HCT116 (cell line): ENCODE results near the gene MDFI. TPM values are rescaled to one million over a fixed set of nuclear protein-coding genes. Genes with fewer than 3 reads are reported as not detected.

Experiments
- ATAC-seq: fragments of 200-7000 bp; cut with Tn5 transposase; 2 replicates; pipeline ENCODE4 v1.9.1; 2020; ENCODE audit warnings: mild to moderate bottlenecking, moderate library complexity
- BruUV-seq: library from RNA; stranded (reverse); fragments of 400-500 nt; replicated peaks from 2 replicates; lab custom pipeline; 2021; lab: Mats Ljungman, UMichigan
- CTCF ChIA-PET: fragments of 300-600 bp; sonication (Branson Sonifier 250); formaldehyde crosslinking; loops from one replicate; lab custom pipeline; 2021; ENCODE audit warnings: antibody characterized with exemption; lab: Charles Lee
- POLR2A ChIA-PET: fragments of 300-600, 350-600 bp; sonication (Branson Sonifier 250); formaldehyde crosslinking; loops from one replicate; lab custom pipeline; 2021; ENCODE audit warnings: antibody characterized with exemption; lab: Charles Lee
- RAD21 ChIA-PET, 2 experiments: fragments of 300-600 bp; sonication (Branson Sonifier 250); formaldehyde crosslinking; loops; one replicate each; lab custom pipeline; 2023; ENCODE audit warnings: low total read pairs in 2 of 2; ENCODE audit not compliant: uncharacterized antibody in 2 of 2, unreplicated experiment in 2 of 2, low non-redundant PET in 1 of 2; lab: Charles Lee
- DNase-seq: peaks from one replicate; pipeline ENCODE4 v3.0.0-alpha.2; 2010; ENCODE audit warnings: low read depth, low spot score
- H2AFZ ChIP-seq: fragments of 200-600 bp; shearing (Covaris generic), sonication (generic); 2 replicates; pipeline ENCODE4 v1.6.1; 2017; ENCODE audit warnings: low read depth, mixed run types, mixed read lengths, antibody characterized with exemption, low read length; ENCODE audit not compliant: poor library complexity, severe bottlenecking
- H3K27ac ChIP-seq: 2 replicates; pipeline ENCODE4 v1.5.1; 2012; ENCODE audit warnings: low read depth, low read length
- H3K27me3 ChIP-seq: fragments of 200-600 bp; sonication (generic); 2 replicates; pipeline ENCODE4 v1.6.1; 2016; ENCODE audit warnings: mixed run types, low read length, mixed read lengths; ENCODE audit not compliant: insufficient read depth
- H3K36me3 ChIP-seq, 2 experiments: fragments of 200-500 bp in 1 of 2; fragments of 200-600 bp in 1 of 2; sonication (Bioruptor generic) in 1 of 2; sonication (generic) in 1 of 2; 2 replicates each; pipeline versions ENCODE4 v1.5.1 to v1.6.1; 2014 to 2016; ENCODE audit warnings: low read length in 2 of 2, inconsistent platforms in 1 of 2, mixed read lengths in 1 of 2, mixed run types in 1 of 2; ENCODE audit not compliant: insufficient read depth in 2 of 2, control insufficient read depth in 1 of 2
- H3K4me1 ChIP-seq, 2 experiments: fragments of 200-600 bp in 1 of 2; sonication (generic) in 1 of 2; 2 replicates each; pipeline versions ENCODE4 v1.5.1 to v1.6.1; 2012 to 2017; ENCODE audit warnings: low read length in 2 of 2, inconsistent platforms in 1 of 2, mild to moderate bottlenecking in 1 of 2, mixed read lengths in 1 of 2, mixed run types in 1 of 2, moderate library complexity in 1 of 2; ENCODE audit not compliant: insufficient read depth in 2 of 2, control insufficient read depth in 1 of 2
- H3K4me2 ChIP-seq: fragments of 200-600 bp; sonication (generic); 2 replicates; pipeline ENCODE4 v1.6.1; 2017; ENCODE audit warnings: mixed run types, low read length, mixed read lengths
- H3K4me3 ChIP-seq, 2 experiments: fragments of 200-600 bp in 1 of 2; sonication (generic) in 1 of 2; replicated peaks in 1 of 2; 2 replicates each; pipeline ENCODE4 v1.5.1; 2011 to 2016; ENCODE audit warnings: low read length in 2 of 2, control low read depth in 1 of 2, low read depth in 1 of 2, mild to moderate bottlenecking in 1 of 2, mixed read lengths in 1 of 2, mixed run types in 1 of 2
- H3K79me2 ChIP-seq: fragments of 200-600 bp; sonication (generic); 2 replicates; pipeline ENCODE4 v1.6.1; 2017; ENCODE audit warnings: mild to moderate bottlenecking, mixed run types, low read length, moderate library complexity, mixed read lengths; ENCODE audit not compliant: insufficient read depth
- H3K9ac ChIP-seq: fragments of 200-600 bp; sonication (generic); 2 replicates; pipeline ENCODE4 v1.6.1; 2016; ENCODE audit warnings: low read length, mixed read lengths
- H3K9me2 ChIP-seq: fragments of 200-600 bp; sonication (generic), shearing (Covaris generic); 2 replicates; pipeline ENCODE4 v1.6.1; 2017; ENCODE audit warnings: mixed run types, mild to moderate bottlenecking, moderate library complexity; ENCODE audit not compliant: insufficient read depth
- H3K9me3 ChIP-seq, 2 experiments: fragments of 200-500 bp in 1 of 2; fragments of 200-600 bp in 1 of 2; sonication (Bioruptor generic) in 1 of 2; sonication (generic) in 1 of 2; 2 replicates each; pipeline ENCODE4 v1.6.1; 2014 to 2017; ENCODE audit warnings: low read length in 2 of 2, mixed read lengths in 2 of 2, inconsistent platforms in 1 of 2, low read depth in 1 of 2, mild to moderate bottlenecking in 1 of 2, mixed run types in 1 of 2, moderate library complexity in 1 of 2; ENCODE audit not compliant: control insufficient read depth in 1 of 2, insufficient read depth in 1 of 2
- H4K20me1 ChIP-seq: fragments of 200-600 bp; sonication (generic), shearing (Covaris generic); 2 replicates; pipeline ENCODE4 v1.6.1; 2017; ENCODE audit warnings: mixed run types, mild to moderate bottlenecking, moderate library complexity; ENCODE audit not compliant: insufficient read depth
- CBX3 ChIP-seq: IDR thresholded peaks from 2 replicates; pipeline ENCODE4 v1.6.1; 2012; ENCODE audit warnings: low read depth
- CTCF ChIP-seq, 3 experiments: fragments of 200-600 bp in 1 of 3; sonication (generic) in 1 of 3; IDR thresholded peaks in 2 of 3; conservative IDR thresholded peaks in 1 of 3; 2 replicates each; pipeline ENCODE4 v1.5.1; 2012 to 2017; ENCODE audit warnings: low read depth in 2 of 3, low read length in 2 of 3, antibody characterized with exemption in 1 of 3, borderline replicate concordance in 1 of 3, control low read depth in 1 of 3, mild to moderate bottlenecking in 1 of 3, mixed read lengths in 1 of 3, mixed run types in 1 of 3, moderate library complexity in 1 of 3; ENCODE audit not compliant: insufficient read depth in 1 of 3
- EGR1 ChIP-seq: IDR thresholded peaks from 2 replicates; pipeline ENCODE4 v1.6.1; 2012; ENCODE audit warnings: low read depth
- ELF1 ChIP-seq: IDR thresholded peaks from 2 replicates; pipeline ENCODE4 v1.6.1; 2012; ENCODE audit warnings: low read depth, borderline replicate concordance
- POLR2AphosphoS5 ChIP-seq: IDR thresholded peaks from 2 replicates; pipeline ENCODE4 v1.6.1; 2011; ENCODE audit warnings: mild to moderate bottlenecking, low read depth, low read length, moderate library complexity
- REST ChIP-seq: IDR thresholded peaks from 2 replicates; pipeline ENCODE4 v1.6.1; 2012; ENCODE audit warnings: low read depth
- SIN3A ChIP-seq: IDR thresholded peaks from 2 replicates; pipeline ENCODE4 v1.6.1; 2012; ENCODE audit warnings: low read depth
- YY1 ChIP-seq: IDR thresholded peaks from 2 replicates; pipeline ENCODE4 v1.6.1; 2011; ENCODE audit warnings: low read length, low read depth, moderate library complexity, mild to moderate bottlenecking; ENCODE audit not compliant: insufficient replicate concordance; ENCODE audit errors: extremely low read depth
- ZBTB33 ChIP-seq: IDR thresholded peaks from 2 replicates; pipeline ENCODE4 v1.6.1; 2011; ENCODE audit warnings: mild to moderate bottlenecking, low read length, moderate library complexity; ENCODE audit not compliant: insufficient replicate concordance; ENCODE audit errors: extremely low read depth
- ZNF274 ChIP-seq: fragments of 200-500 bp; sonication (Bioruptor generic); IDR thresholded peaks from 2 replicates; pipeline ENCODE4 v1.6.1; 2014; ENCODE audit warnings: mild to moderate bottlenecking, low read depth, low read length, inconsistent platforms
- intact Hi-C: fragments of 100-400 bp; cut with micrococcal nuclease; formaldehyde crosslinking; loops from 2 replicates; pipeline ENCODE4 v1.10.0; 2022
- total RNA-seq: library from RNA; stranded (reverse); gene quantifications from one replicate; pipeline ENCODE4 v1.2.1, GENCODE V29; 2021; ENCODE audit not compliant: unreplicated experiment

The MDFI gene
- total RNA-seq, 1 experiment from 2014 or later: 35.5 TPM

- Histone ChIP-seq H3K4me2 (no peak overlapping the region), H3K36me3 (peaks cover 0 to 2% of the 10 kb centered on the region in 2 experiments; a peak in 2 of 4 replicates), H3K27me3 (no peaks in the 10 kb centered on the region), H3K4me3 (no peak overlapping the region), H2AFZ (no peak overlapping the region), H3K79me2 (no peaks in the 10 kb centered on the region), H3K9ac (no peak overlapping the region), H3K4me1 (no peaks in the 10 kb centered on the region), H3K9me3 (no peaks in the 10 kb centered on the region), H3K9me2 (no peaks in the 10 kb centered on the region), H4K20me1 (no peaks in the 10 kb centered on the region), H3K27ac (no peak overlapping the region)
- no peak for DNase-seq
- intact Hi-C loops: no loop called here
- POLR2A ChIA-PET: no interaction called here
- TF ChIP-seq CBX3: no peak
- no peak for TF ChIP-seq ELF1
- TF ChIP-seq CTCF (IDR thresholded peaks at IDR 0.05 in 2 of 3, conservative IDR thresholded peaks at IDR 0.05 in 1 of 3; ENCODE audit: borderline replicate concordance in 1 of 3, insufficient read depth in 1 of 3, low read depth in 2 of 3, low read length in 2 of 3): no peak
- TF ChIP-seq ZNF274: no peak
- TF ChIP-seq SIN3A: no peak
- no peak for TF ChIP-seq REST
- TF ChIP-seq POLR2AphosphoS5: no peak
- no peak for TF ChIP-seq YY1
- TF ChIP-seq ZBTB33: no peak
- no peak for TF ChIP-seq EGR1
- no peak for ATAC-seq
- RAD21 ChIA-PET: no interaction called here
- CTCF ChIA-PET: no interaction called here
- BruUV-seq: no TSS peak
Measured at GRCh38 chr6:41654151-41654697, 16.0 kb downstream of the MDFI start.
